GM04504 (cell line): Measurements from ENCODE around the gene MARCHF2.
A peak's percentile ranks its signal among the peaks of the same experiment; 100 is the strongest.
"Not testable (repeated sequence)": the region's sequence is repeated elsewhere in the genome, so short reads cannot be mapped to it uniquely, and the experiment has no call there.

Experiments
- DNase-seq: peaks from one replicate; pipeline ENCODE4 v3.0.0-alpha.2; 2012; ENCODE audit warnings: low read depth

The MARCHF2 gene

GRCh38 chr19:8410718-8411117 is 2.4 kb upstream of the MARCHF2 start:
- not testable (repeated sequence) for DNase-seq

GRCh38 chr19:8413629-8413995 is 507 bp downstream of the MARCHF2 start:
- DNase-seq, result no peak

- no peak for DNase-seq
Measured at GRCh38 chr19:8416796-8417195, 3.7 kb downstream of the MARCHF2 start.

GRCh38 chr19:8421484-8422461 is 8.7 kb downstream of the MARCHF2 start:
- no peak for DNase-seq

- DNase-seq, result peak; percentile 97
Measured at GRCh38 chr19:8423817-8424223, 10.7 kb downstream of the MARCHF2 start.

- DNase-seq, result not testable (repeated sequence)
Measured at GRCh38 chr19:8425331-8425730, 12.2 kb downstream of the MARCHF2 start.

- no peak for DNase-seq
Measured at GRCh38 chr19:8426283-8426682, 13.2 kb downstream of the MARCHF2 start.

GRCh38 chr19:8429044-8429443 is 15.9 kb downstream of the MARCHF2 start:
- no peak for DNase-seq

- DNase-seq, result no peak
Measured at GRCh38 chr19:8429826-8430225, 16.7 kb downstream of the MARCHF2 start.

GRCh38 chr19:8430650-8431049 is 17.5 kb downstream of the MARCHF2 start:
- DNase-seq, result no peak

GRCh38 chr19:8438236-8438635 is 25.1 kb downstream of the MARCHF2 start:
- DNase-seq, result no peak

- DNase-seq, result no peak
Measured at GRCh38 chr19:8441725-8442544, 28.8 kb downstream of the MARCHF2 start.

- DNase-seq, result not testable (repeated sequence)
Measured at GRCh38 chr19:8444140-8444676, 31.1 kb downstream of the MARCHF2 start.

- DNase-seq, result peak; percentile 95
Measured at GRCh38 chr19:8444677-8445487, 31.8 kb downstream of the MARCHF2 start, which contains the start of gene HNRNPM. HNRNPM (plus strand) TSS chr19:8444975; CDS start chr19:8444999, 24 bp downstream.

- DNase-seq, result no peak
Measured at GRCh38 chr19:8445488-8446001, 32.4 kb downstream of the MARCHF2 start.

GRCh38 chr19:8446061-8446709 is 33.1 kb downstream of the MARCHF2 start:
- DNase-seq, result no peak

- no peak for DNase-seq
Measured at GRCh38 chr19:8449830-8450229, 36.7 kb downstream of the MARCHF2 start.

- no peak for DNase-seq
Measured at GRCh38 chr19:8451377-8451776, 38.3 kb downstream of the MARCHF2 start.

- peak; percentile 21 for DNase-seq
Measured at GRCh38 chr19:8451885-8452284, 38.8 kb downstream of the MARCHF2 start.

- no peak for DNase-seq
Measured at GRCh38 chr19:8452446-8453123, 39.5 kb downstream of the MARCHF2 start.
